Mucosa of gallbladder (tissue), 1 donor: Measurements from ENCODE around the gene SUPV3L1. TPM values are rescaled to one million over a fixed set of nuclear protein-coding genes. Genes with fewer than 3 reads are reported as not detected.
"Not testable (repeated sequence)": the region's sequence is repeated elsewhere in the genome, so short reads cannot be mapped to it uniquely, and the experiment has no call there.

Source experiments
- DNase-seq: peaks from one replicate; pipeline ENCODE4 v3.0.0-alpha.2; 2020; ENCODE audit warnings: low spot score
- total RNA-seq: library from RNA; stranded (reverse); gene quantifications from one replicate; pipeline ENCODE4 v1.2.1, GENCODE V29; 2021
- donor health status: DM: no; HTN: no; CAD: no.

SUPV3L1 gene
- total RNA-seq, 1 donor from 2014 or later: 21.8 TPM

GRCh38 chr10:69230128-69230527 is 50.1 kb downstream of the SUPV3L1 start:
- DNase-seq: no peak

- DNase-seq: no peak
Observed at GRCh38 chr10:69232252-69232651, 52.2 kb downstream of the SUPV3L1 start.

GRCh38 chr10:69232736-69233480 is 52.9 kb downstream of the SUPV3L1 start:
- no peak for DNase-seq

- no peak for DNase-seq
Observed at GRCh38 chr10:69234447-69234846, 54.4 kb downstream of the SUPV3L1 start.

GRCh38 chr10:69237528-69238159 is 57.6 kb downstream of the SUPV3L1 start:
- DNase-seq: peak; percentile 90

GRCh38 chr10:69239136-69239535 is 59.1 kb downstream of the SUPV3L1 start:
- no peak for DNase-seq

- DNase-seq: no peak
Observed at GRCh38 chr10:69239816-69240434, 59.9 kb downstream of the SUPV3L1 start.

- no peak for DNase-seq
Observed at GRCh38 chr10:69240455-69240854, 60.4 kb downstream of the SUPV3L1 start.

- DNase-seq: no peak
Observed at GRCh38 chr10:69241575-69241974, 61.5 kb downstream of the SUPV3L1 start.

GRCh38 chr10:69242040-69242851 is 62.2 kb downstream of the SUPV3L1 start:
- no peak for DNase-seq

GRCh38 chr10:69242852-69243212 is 62.8 kb downstream of the SUPV3L1 start:
- DNase-seq: no peak

- no peak for DNase-seq
Observed at GRCh38 chr10:69243817-69244216, 63.8 kb downstream of the SUPV3L1 start.

GRCh38 chr10:69246036-69246435 is 66.0 kb downstream of the SUPV3L1 start:
- no peak for DNase-seq

GRCh38 chr10:69246581-69247312 is 66.7 kb downstream of the SUPV3L1 start:
- DNase-seq: no peak

- no peak for DNase-seq
Observed at GRCh38 chr10:69247313-69247710, 67.3 kb downstream of the SUPV3L1 start.

- no peak for DNase-seq
Observed at GRCh38 chr10:69248117-69248730, 68.2 kb downstream of the SUPV3L1 start.

GRCh38 chr10:69250041-69250440 is 70.0 kb downstream of the SUPV3L1 start:
- no peak for DNase-seq

- not testable (repeated sequence) for DNase-seq
Observed at GRCh38 chr10:69251417-69251816, 71.4 kb downstream of the SUPV3L1 start.

- no peak for DNase-seq
Observed at GRCh38 chr10:69253171-69253570, 73.1 kb downstream of the SUPV3L1 start.

- DNase-seq: no peak
Observed at GRCh38 chr10:69254877-69255276, 74.8 kb downstream of the SUPV3L1 start.
